Immature natural killer cell (primary cell): ENCODE results near the gene GDPD4. TPM values are rescaled to one million over a fixed set of nuclear protein-coding genes. Genes with fewer than 3 reads are reported as not detected.
A peak's percentile ranks its signal among the peaks of the same experiment; 100 is the strongest.

ENCODE experiments used
- DNase-seq, 3 donors: peaks; one replicate each; pipeline ENCODE4 v3.0.0; 2022; ENCODE audit warnings: mixed read lengths in 1 of 3
- H3K27ac Mint-ChIP-seq, 6 donors: one replicate each; pipeline ENCODE4 v1.8.0; 2020; ENCODE audit warnings: mixed read lengths in 6 of 6, mild to moderate bottlenecking in 5 of 6, inconsistent platforms in 4 of 6, moderate library complexity in 3 of 6
- H3K27me3 Mint-ChIP-seq, 3 donors: one replicate each; pipeline ENCODE4 v1.8.0; 2020 to 2021; ENCODE audit warnings: low read depth in 3 of 3, mild to moderate bottlenecking in 3 of 3, mixed read lengths in 3 of 3, moderate library complexity in 3 of 3, inconsistent platforms in 1 of 3
- H3K36me3 Mint-ChIP-seq, 3 donors: one replicate each; pipeline ENCODE4 v1.8.0; 2020; ENCODE audit warnings: mixed read lengths in 3 of 3, inconsistent platforms in 2 of 3, mild to moderate bottlenecking in 2 of 3
- H3K4me1 Mint-ChIP-seq, 2 donors: one replicate each; pipeline ENCODE4 v1.8.0; 2020; ENCODE audit warnings: inconsistent platforms in 2 of 2, mild to moderate bottlenecking in 2 of 2, mixed read lengths in 2 of 2, moderate library complexity in 1 of 2
- H3K4me3 Mint-ChIP-seq, 5 donors: one replicate each; pipeline ENCODE4 v1.8.0; 2020; ENCODE audit warnings: mild to moderate bottlenecking in 5 of 5, mixed read lengths in 5 of 5, inconsistent platforms in 3 of 5, moderate library complexity in 3 of 5
- H3K9me3 Mint-ChIP-seq, 6 donors: one replicate each; pipeline ENCODE4 v1.8.0; 2020; ENCODE audit warnings: mild to moderate bottlenecking in 6 of 6, mixed read lengths in 6 of 6, inconsistent platforms in 4 of 6, moderate library complexity in 3 of 6
- polyA plus RNA-seq, 3 donors: library from polyadenylated mRNA; unstranded; fragments of 300-500 nt; fragmentation: Illumina TruSeq; gene quantifications; one replicate each; pipeline ENCODE4 v1.2.3, GENCODE V29; 2021

GDPD4 gene
- polyA plus RNA-seq, 3 donors from 2014 or later, result not detected

DNA sequence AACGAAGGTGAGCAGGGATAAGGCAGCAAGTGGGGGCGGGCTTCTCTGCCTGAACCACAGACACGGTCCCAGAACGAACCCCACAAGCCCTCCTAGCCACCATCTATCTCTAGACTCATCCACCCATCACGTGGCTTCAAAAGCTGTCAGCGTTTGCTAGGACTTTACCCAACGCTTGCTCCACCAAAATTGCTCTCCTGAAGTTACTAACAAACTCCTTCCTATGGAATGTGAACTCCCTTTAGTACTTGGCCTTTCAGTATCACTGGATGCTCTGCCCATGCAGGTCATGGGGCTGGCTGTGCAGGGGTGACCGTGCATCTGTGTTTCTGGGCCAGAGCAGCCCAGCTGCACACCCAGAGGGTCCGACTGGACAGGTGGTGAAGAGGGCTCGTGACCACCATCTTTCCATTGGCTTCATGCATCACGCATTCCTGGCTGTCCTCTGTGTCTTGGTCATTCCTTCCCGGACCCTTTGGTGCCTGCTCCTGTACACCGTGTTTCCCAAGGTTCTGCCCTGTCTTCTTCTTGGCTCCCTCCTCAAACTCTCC is 88.4 kb downstream of the GDPD4 start:
- H3K36me3 Mint-ChIP-seq, result no peaks in the 10 kb centered on the region
- peaks cover 1 to 3% (median 2%) of the 10 kb centered on the region in 3 donors for H3K27me3 Mint-ChIP-seq
- no peaks in the 10 kb centered on the region for H3K4me1 Mint-ChIP-seq
- DNase-seq, result no peak
- H3K9me3 Mint-ChIP-seq, result no peaks in the 10 kb centered on the region
- H3K4me3 Mint-ChIP-seq, result no peak overlapping the region
- no peak overlapping the region for H3K27ac Mint-ChIP-seq

GRCh38 chr11:77212314-77213007 is 89.0 kb downstream of the GDPD4 start:
- Mint-ChIP-seq H3K36me3 (no peaks in the 10 kb centered on the region), H3K4me1 (no peaks in the 10 kb centered on the region), H3K4me3 (no peak overlapping the region), H3K27ac (peak overlapping the region in 1 of 6 donors; percentile 35), H3K27me3 (peaks cover 1 to 3% (median 2%) of the 10 kb centered on the region in 3 donors), H3K9me3 (no peaks in the 10 kb centered on the region)
- DNase-seq, result no peak

- DNase-seq, result no peak
- Mint-ChIP-seq H3K4me3 (no peak overlapping the region), H3K4me1 (no peaks in the 10 kb centered on the region), H3K36me3 (no peaks in the 10 kb centered on the region), H3K27ac (peak overlapping the region in 1 of 6 donors; percentile 35), H3K27me3 (peaks cover 1 to 3% (median 2%) of the 10 kb centered on the region in 3 donors), H3K9me3 (no peaks in the 10 kb centered on the region)
These were observed 89.8 kb downstream of the GDPD4 start for GRCh38 chr11:77211594-77212251.

- Mint-ChIP-seq H3K4me3 (no peak overlapping the region), H3K27ac (no peak overlapping the region), H3K9me3 (no peaks in the 10 kb centered on the region), H3K4me1 (no peaks in the 10 kb centered on the region), H3K36me3 (no peaks in the 10 kb centered on the region), H3K27me3 (peaks cover 1 to 3% (median 2%) of the 10 kb centered on the region in 3 donors)
- no peak for DNase-seq
These were observed 90.4 kb downstream of the GDPD4 start for GRCh38 chr11:77211040-77211451.

DNA sequence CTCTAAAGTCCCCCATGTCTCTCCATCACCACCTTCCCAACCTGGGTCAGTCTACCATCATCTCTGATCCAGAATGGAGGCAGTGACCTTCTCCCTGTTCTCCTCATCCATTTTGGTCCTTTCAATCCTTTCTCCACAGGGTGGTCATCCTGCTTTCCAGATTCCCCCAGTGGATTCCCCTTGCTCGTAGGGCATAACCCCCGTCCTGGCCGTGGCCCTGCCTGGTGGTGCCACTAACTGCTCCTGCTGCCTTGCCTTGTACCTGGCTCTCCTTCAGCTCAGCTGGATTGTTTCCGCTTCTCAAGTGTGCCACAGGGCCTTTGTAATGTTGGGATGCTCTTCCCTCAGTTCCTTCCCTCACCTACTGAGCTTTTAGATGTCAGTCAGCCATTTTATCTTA is 91.8 kb downstream of the GDPD4 start:
- peaks cover 1 to 3% (median 2%) of the 10 kb centered on the region in 3 donors for H3K27me3 Mint-ChIP-seq
- H3K4me3 Mint-ChIP-seq, result no peak overlapping the region
- no peaks in the 10 kb centered on the region for H3K36me3 Mint-ChIP-seq
- H3K4me1 Mint-ChIP-seq, result no peaks in the 10 kb centered on the region
- no peak overlapping the region for H3K27ac Mint-ChIP-seq
- DNase-seq, result no peak
- no peaks in the 10 kb centered on the region for H3K9me3 Mint-ChIP-seq

GRCh38 chr11:77208535-77208934 is 93.0 kb downstream of the GDPD4 start:
- Mint-ChIP-seq H3K9me3 (no peaks in the 10 kb centered on the region), H3K4me3 (no peak overlapping the region), H3K36me3 (no peaks in the 10 kb centered on the region), H3K27me3 (peaks cover 1 to 3% (median 2%) of the 10 kb centered on the region in 3 donors), H3K27ac (no peak overlapping the region), H3K4me1 (no peaks in the 10 kb centered on the region)
- DNase-seq, result no peak

DNA sequence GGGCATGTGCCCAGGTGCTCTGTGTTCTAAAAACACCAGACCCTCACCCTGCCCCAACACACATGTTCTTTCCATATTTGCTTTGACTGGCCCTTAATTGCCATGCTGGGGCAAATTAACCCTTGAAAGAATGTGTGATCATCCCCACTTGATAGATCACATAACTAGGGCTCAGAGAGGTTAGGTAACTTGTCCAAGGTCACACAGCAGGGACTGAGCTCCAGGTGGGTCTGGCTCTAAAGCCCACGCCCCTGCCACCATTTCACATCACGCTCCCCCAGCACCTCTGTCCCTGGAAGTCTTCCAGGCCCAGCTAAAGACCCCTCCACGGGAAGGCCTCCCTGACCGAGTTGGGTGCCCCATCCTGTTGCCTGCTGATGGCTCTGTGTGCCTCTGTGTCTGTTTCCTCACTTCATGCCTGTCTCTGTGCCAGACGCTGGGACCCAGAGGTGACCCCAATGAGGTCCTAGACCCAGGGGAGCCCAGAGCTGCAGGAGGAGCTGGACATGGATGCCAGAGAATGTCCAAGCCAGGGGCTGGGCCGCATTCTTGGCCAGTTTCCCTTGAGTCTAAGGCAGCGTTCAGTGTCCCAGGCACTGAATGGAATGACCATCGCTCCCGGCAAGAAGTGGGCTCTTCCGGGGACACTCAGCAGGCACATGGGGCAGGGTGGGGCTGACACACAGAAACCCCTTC is 93.7 kb downstream of the GDPD4 start:
- no peaks in the 10 kb centered on the region for H3K9me3 Mint-ChIP-seq
- H3K27ac Mint-ChIP-seq, result no peak overlapping the region
- H3K4me3 Mint-ChIP-seq, result no peak overlapping the region
- H3K4me1 Mint-ChIP-seq, result no peaks in the 10 kb centered on the region
- peaks cover 1 to 2% (median 1%) of the 10 kb centered on the region in 3 donors for H3K27me3 Mint-ChIP-seq
- no peaks in the 10 kb centered on the region for H3K36me3 Mint-ChIP-seq
- no peak for DNase-seq

DNA sequence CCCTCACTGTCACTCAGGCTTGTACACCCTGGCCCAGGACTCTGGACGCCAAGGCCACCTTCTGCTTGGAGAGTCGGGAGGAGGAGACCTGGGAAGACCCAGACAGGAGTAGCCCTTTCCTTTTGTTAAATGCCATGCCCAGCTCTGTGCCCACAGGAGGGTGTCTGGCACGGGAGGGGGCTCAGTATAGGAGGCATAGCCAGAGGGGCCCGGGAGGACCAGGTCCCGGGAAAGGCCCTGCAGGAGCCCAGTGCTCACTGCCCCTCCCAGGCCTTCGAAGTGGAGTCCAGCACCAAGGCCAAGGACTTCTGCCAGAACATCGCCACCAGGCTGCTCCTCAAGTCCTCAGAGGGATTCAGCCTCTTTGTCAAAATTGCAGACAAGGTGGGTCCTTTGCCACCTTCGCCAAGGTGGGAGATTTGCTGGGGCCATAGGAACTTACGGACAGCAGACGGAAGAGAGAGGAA is 94.4 kb downstream of the GDPD4 start:
- H3K27me3 Mint-ChIP-seq, result peaks cover 0 to 1% (median 1%) of the 10 kb centered on the region in 3 donors
- H3K4me3 Mint-ChIP-seq, result no peak overlapping the region
- H3K4me1 Mint-ChIP-seq, result no peaks in the 10 kb centered on the region
- H3K27ac Mint-ChIP-seq, result no peak overlapping the region
- H3K9me3 Mint-ChIP-seq, result no peaks in the 10 kb centered on the region
- DNase-seq, result no peak
- H3K36me3 Mint-ChIP-seq, result no peaks in the 10 kb centered on the region

GRCh38 chr11:77206264-77207018 is 95.0 kb downstream of the GDPD4 start:
- no peaks in the 10 kb centered on the region for H3K9me3 Mint-ChIP-seq

GRCh38 chr11:77205467-77206263 is 95.8 kb downstream of the GDPD4 start:
- DNase-seq, result no peak
- H3K36me3 Mint-ChIP-seq, result no peaks in the 10 kb centered on the region
- no peaks in the 10 kb centered on the region for H3K4me1 Mint-ChIP-seq
- H3K9me3 Mint-ChIP-seq, result no peaks in the 10 kb centered on the region
- no peak overlapping the region for H3K27ac Mint-ChIP-seq
- peaks cover 0 to 1% (median 0%) of the 10 kb centered on the region in 3 donors for H3K27me3 Mint-ChIP-seq
- no peak overlapping the region for H3K4me3 Mint-ChIP-seq

More at GRCh38 chr11:77206264-77207018, 95.0 kb downstream of the GDPD4 start:
- H3K4me1 Mint-ChIP-seq, result no peaks in the 10 kb centered on the region
- peaks cover 0 to 1% (median 0%) of the 10 kb centered on the region in 3 donors for H3K27me3 Mint-ChIP-seq
- H3K36me3 Mint-ChIP-seq, result no peaks in the 10 kb centered on the region
- no peak overlapping the region for H3K27ac Mint-ChIP-seq
- no peak overlapping the region for H3K4me3 Mint-ChIP-seq
- no peak for DNase-seq

DNA sequence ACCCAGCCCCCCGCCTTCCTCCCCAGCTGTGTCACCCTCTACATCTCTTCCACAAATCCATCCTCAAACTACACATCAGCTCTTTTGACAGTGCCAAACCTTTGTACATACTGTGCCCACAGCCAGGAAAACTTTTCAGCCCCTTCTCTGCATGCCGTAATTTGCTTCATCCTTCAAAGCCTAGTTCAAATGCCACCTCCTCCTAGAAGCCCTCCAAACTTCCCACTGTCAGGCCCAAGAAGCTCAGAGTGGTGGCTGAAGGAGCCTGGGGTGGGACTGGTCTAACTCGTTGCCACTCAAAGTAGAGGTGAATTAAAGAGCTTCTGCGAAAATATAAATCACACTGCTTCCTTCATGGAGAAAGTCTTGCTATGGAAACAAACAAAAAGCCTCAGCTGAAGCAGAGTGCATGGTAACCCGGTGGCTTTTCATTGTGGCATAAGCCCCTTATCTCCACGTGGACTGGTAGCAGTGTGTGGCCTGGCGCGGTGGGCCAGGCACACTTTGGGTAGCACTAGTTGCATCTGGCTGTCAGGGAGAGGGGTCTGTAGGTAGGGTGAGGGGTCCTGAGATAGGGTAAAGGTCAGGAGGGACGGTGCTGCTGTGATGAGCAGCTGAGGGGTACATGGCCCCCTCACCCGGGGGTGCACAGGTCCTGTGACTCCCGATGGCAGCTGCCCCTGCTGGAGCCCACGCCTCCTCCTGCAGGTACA is 96.6 kb downstream of the GDPD4 start:
- Mint-ChIP-seq H3K27ac (no peak overlapping the region), H3K27me3 (peaks cover 0 to 1% (median 0%) of the 10 kb centered on the region in 3 donors), H3K4me3 (no peak overlapping the region), H3K9me3 (no peaks in the 10 kb centered on the region), H3K4me1 (no peaks in the 10 kb centered on the region), H3K36me3 (no peaks in the 10 kb centered on the region)
- DNase-seq, result no peak
